IMR-90 (cell line): ENCODE results near the gene SLC25A26. TPM values are rescaled to one million over a fixed set of nuclear protein-coding genes. Genes with fewer than 3 reads are reported as not detected.

Experiments used
- ATAC-seq: fragments of 200-7000 bp; cut with Tn5 transposase; 2 replicates; pipeline ENCODE4 v1.9.1; 2020; ENCODE audit warnings: low read depth, mild to moderate bottlenecking, moderate library complexity
- BruUV-seq: library from RNA; stranded (reverse); fragments of 400-500 nt; replicated peaks from 2 replicates; lab custom pipeline; 2021; lab: Mats Ljungman, UMichigan
- CTCF ChIA-PET: fragments of 300-600 bp; formaldehyde crosslinking; extraction: SDS; loops from one replicate; lab custom pipeline; 2021; ENCODE audit warnings: antibody characterized with exemption; lab: Yijun Ruan, JAX
- POLR2A ChIA-PET: fragments of 300-600 bp; sonication (Branson Sonifier 250); formaldehyde crosslinking; loops from one replicate; lab custom pipeline; 2022; ENCODE audit warnings: antibody characterized with exemption; ENCODE audit not compliant: unreplicated experiment; lab: Charles Lee
- DNase-seq: peaks from one replicate; pipeline ENCODE4 v3.0.0; 2013
- H2AFZ ChIP-seq: replicated peaks from 2 replicates; pipeline ENCODE3; 2013; ENCODE audit warnings: low read length, mild to moderate bottlenecking; ENCODE audit not compliant: poor library complexity
- H2AK5ac ChIP-seq: 2 replicates; pipeline ENCODE4 v1.6.1; 2013; ENCODE audit warnings: low read depth, low read length, inconsistent platforms
- H2AK9ac ChIP-seq: replicated peaks from 2 replicates; pipeline ENCODE3; 2013; ENCODE audit warnings: mild to moderate bottlenecking, low read depth, low read length, moderate library complexity; ENCODE audit not compliant: poor library complexity
- H2BK120ac ChIP-seq: 2 replicates; pipeline ENCODE4 v1.6.1; 2013; ENCODE audit warnings: low read depth, low read length, inconsistent platforms
- H2BK15ac ChIP-seq: 3 replicates; pipeline ENCODE4 v1.6.1; 2013; ENCODE audit warnings: low read depth, low read length, inconsistent platforms
- H2BK20ac ChIP-seq: 2 replicates; pipeline ENCODE4 v1.6.1; 2013; ENCODE audit warnings: low read depth, mild to moderate bottlenecking, inconsistent platforms, low read length, moderate library complexity
- H2BK5ac ChIP-seq: 2 replicates; pipeline ENCODE4 v1.6.1; 2013; ENCODE audit warnings: mild to moderate bottlenecking, low read depth, low read length, inconsistent platforms; ENCODE audit not compliant: poor library complexity, severe bottlenecking
- H3K14ac ChIP-seq: replicated peaks from 2 replicates; pipeline ENCODE4 v1.6.1; 2013; ENCODE audit warnings: low read depth, low read length, inconsistent platforms
- H3K18ac ChIP-seq: 2 replicates; pipeline ENCODE4 v1.6.1; 2013; ENCODE audit warnings: low read depth, low read length, control low read depth
- H3K23ac ChIP-seq: 2 replicates; pipeline ENCODE4 v1.6.1; 2013; ENCODE audit warnings: low read depth, low read length, inconsistent platforms
- H3K27ac ChIP-seq: 2 replicates; pipeline ENCODE4 v1.5.1; 2013; ENCODE audit warnings: mild to moderate bottlenecking, control low read depth, low read length; ENCODE audit not compliant: insufficient read depth
- H3K27me3 ChIP-seq: 2 replicates; pipeline ENCODE4 v1.6.1; 2013; ENCODE audit warnings: low read length; ENCODE audit not compliant: control insufficient read depth, insufficient read depth
- H3K36me3 ChIP-seq: 2 replicates; pipeline ENCODE4 v1.6.1; 2013; ENCODE audit warnings: low read length, mixed read lengths; ENCODE audit not compliant: control insufficient read depth, insufficient read depth
- H3K4ac ChIP-seq: 2 replicates; pipeline ENCODE4 v1.6.1; 2013; ENCODE audit warnings: low read depth, low read length, inconsistent platforms
- H3K4me1 ChIP-seq: 2 replicates; pipeline ENCODE4 v1.6.1; 2013; ENCODE audit warnings: low read length, mixed read lengths; ENCODE audit not compliant: control insufficient read depth, insufficient read depth
- H3K4me2 ChIP-seq: 2 replicates; pipeline ENCODE4 v1.6.1; 2013; ENCODE audit warnings: low read depth, mild to moderate bottlenecking, control low read depth, low read length, moderate library complexity
- H3K4me3 ChIP-seq: 2 replicates; pipeline ENCODE4 v1.5.1; 2013; ENCODE audit warnings: low read depth, mild to moderate bottlenecking, control low read depth, low read length, moderate library complexity; ENCODE audit not compliant: insufficient read depth
- H3K56ac ChIP-seq: 2 replicates; pipeline ENCODE4 v1.6.1; 2013; ENCODE audit warnings: low read length, inconsistent platforms; ENCODE audit not compliant: insufficient read depth; ENCODE audit errors: extremely low read depth
- H3K79me1 ChIP-seq, 2 experiments: 2 replicates each; pipeline ENCODE4 v1.6.1; 2013; ENCODE audit warnings: low read length in 2 of 2, inconsistent platforms in 1 of 2, low read depth in 1 of 2
- H3K9ac ChIP-seq: 2 replicates; pipeline ENCODE4 v1.6.1; 2013; ENCODE audit warnings: low read depth, low read length, control low read depth
- H3K9me1 ChIP-seq: 2 replicates; pipeline ENCODE4 v1.6.1; 2013; ENCODE audit warnings: low read length, inconsistent platforms; ENCODE audit not compliant: insufficient read depth
- H3K9me3 ChIP-seq: 2 replicates; pipeline ENCODE4 v1.6.1; 2013; ENCODE audit warnings: low read length; ENCODE audit not compliant: control insufficient read depth, insufficient read depth
- H4K20me1 ChIP-seq: 2 replicates; pipeline ENCODE4 v1.6.1; 2013; ENCODE audit warnings: low read length, inconsistent platforms; ENCODE audit not compliant: insufficient read depth
- H4K5ac ChIP-seq: 2 replicates; pipeline ENCODE4 v1.6.1; 2013; ENCODE audit warnings: mild to moderate bottlenecking, low read depth, low read length, control low read depth
- H4K8ac ChIP-seq, 2 experiments: 2 replicates each; pipeline ENCODE4 v1.6.1; 2013; ENCODE audit warnings: low read depth in 2 of 2, low read length in 2 of 2, control low read depth in 1 of 2, inconsistent platforms in 1 of 2
- H4K91ac ChIP-seq: 2 replicates; pipeline ENCODE4 v1.6.1; 2013; ENCODE audit warnings: low read depth, low read length, inconsistent platforms; ENCODE audit not compliant: insufficient read depth
- BHLHE40 ChIP-seq: fragments of 150-350 bp; IDR thresholded peaks from 2 replicates; pipeline ENCODE4 v1.6.1; 2016; ENCODE audit warnings: mild to moderate bottlenecking, low read depth, low read length
- CEBPB ChIP-seq: IDR thresholded peaks from 2 replicates; pipeline ENCODE4 v1.6.1; 2012; ENCODE audit warnings: low read depth, low read length, improper control_type of control experiment
- CHD1 ChIP-seq: IDR thresholded peaks from 2 replicates; pipeline ENCODE4 v1.6.1; 2012; ENCODE audit warnings: low read depth, low read length, improper control_type of control experiment
- CTCF ChIP-seq: conservative IDR thresholded peaks from 2 replicates; pipeline ENCODE4 v1.5.1; 2012; ENCODE audit warnings: mild to moderate bottlenecking, low read depth, low read length, improper control_type of control experiment
- ELK1 ChIP-seq: fragments of 150-350 bp; IDR thresholded peaks from 2 replicates; pipeline ENCODE4 v1.6.1; 2016; ENCODE audit warnings: low read depth, mild to moderate bottlenecking, low read length, moderate library complexity, borderline replicate concordance
- FOS ChIP-seq: fragments of 150-350 bp; IDR thresholded peaks from 2 replicates; pipeline ENCODE4 v1.6.1; 2016; ENCODE audit warnings: low read depth, low read length
- MAFK ChIP-seq: IDR thresholded peaks from 2 replicates; pipeline ENCODE4 v1.6.1; 2012; ENCODE audit warnings: low read depth, low read length, improper control_type of control experiment
- MAZ ChIP-seq: IDR thresholded peaks from 2 replicates; pipeline ENCODE4 v1.6.1; 2012; ENCODE audit warnings: low read depth, mild to moderate bottlenecking, low read length, improper control_type of control experiment, moderate library complexity, borderline replicate concordance
- MXI1 ChIP-seq: IDR thresholded peaks from 2 replicates; pipeline ENCODE4 v1.6.1; 2012; ENCODE audit warnings: low read depth, mild to moderate bottlenecking, low read length, moderate library complexity, borderline replicate concordance
- NFE2L2 ChIP-seq: fragments of 150-350 bp; IDR thresholded peaks from 2 replicates; pipeline ENCODE4 v1.6.1; 2016; ENCODE audit warnings: low read depth, mild to moderate bottlenecking, low read length
- POLR2A ChIP-seq: IDR thresholded peaks from 2 replicates; pipeline ENCODE4 v1.6.1; 2012; ENCODE audit warnings: mild to moderate bottlenecking, low read depth, low read length
- RAD21 ChIP-seq: IDR thresholded peaks from 2 replicates; pipeline ENCODE4 v1.6.1; 2012; ENCODE audit warnings: low read length, improper control_type of control experiment
- RCOR1 ChIP-seq: IDR thresholded peaks from 2 replicates; pipeline ENCODE4 v1.6.1; 2012; ENCODE audit warnings: mild to moderate bottlenecking, low read length, improper control_type of control experiment; ENCODE audit not compliant: insufficient replicate concordance
- RFX5 ChIP-seq: IDR thresholded peaks from 2 replicates; pipeline ENCODE4 v1.8.0; 2012; ENCODE audit warnings: low read depth, mild to moderate bottlenecking, low read length, moderate library complexity
- SMC3 ChIP-seq: fragments of 150-350 bp; IDR thresholded peaks from 2 replicates; pipeline ENCODE4 v1.6.1; 2016; ENCODE audit warnings: low read depth, mild to moderate bottlenecking, antibody characterized with exemption, low read length, moderate library complexity
- USF2 ChIP-seq: fragments of 150-350 bp; IDR thresholded peaks from 2 replicates; pipeline ENCODE4 v1.6.1; 2017; ENCODE audit warnings: mild to moderate bottlenecking, antibody characterized with exemption, low read length, low read depth
- dilution Hi-C: fragments of 300-500 bp; cut with HindIII; formaldehyde crosslinking; loops from one replicate; pipeline ENCODE4 v1.14.3; 2018; ENCODE audit warnings: low sequenced_read_pairs; ENCODE audit not compliant: unreplicated experiment
- in situ Hi-C: fragments of 300-500 bp; cut with MboI; formaldehyde crosslinking; loops from 3 replicates; pipeline ENCODE4 v1.14.3; 2019; ENCODE audit warnings: low sequenced_read_pairs, inconsistent platforms, mixed read lengths
- intact Hi-C: fragments of 100-400 bp; cut with micrococcal nuclease; formaldehyde crosslinking; loops from 2 replicates; pipeline ENCODE4 v1.10.0; 2022
- polyA plus RNA-seq, 3 experiments: library from polyadenylated mRNA; depleted of rRNA; stranded (reverse); fragments of >200 nt; gene quantifications; 2 replicates each; pipeline ENCODE4 v1.2.3, GENCODE V29; 2012; ENCODE audit warnings: low replicate concordance in 1 of 3
- total RNA-seq: library from RNA; depleted of rRNA; stranded (reverse); fragments of >200 nt; gene quantifications from 2 replicates; pipeline ENCODE4 v1.2.3, GENCODE V29; 2012

SLC25A26 gene
- total and polyA plus RNA-seq, 2 of the 4 experiments (the other 2 are of a cell fraction): 10.9 to 12.7 TPM

GRCh38 chr3:66266551-66266950 is 45.8 kb downstream of the SLC25A26 start:
- Histone ChIP-seq H3K4me2 (no peak overlapping the region), H3K18ac (peak overlapping the region; percentile 70), H4K8ac (no peak overlapping the region), H2BK20ac (no peak overlapping the region), H3K4me3 (no peak overlapping the region), H2AK9ac (no peak overlapping the region), H2AFZ (no peak overlapping the region), H3K4me1 (peaks cover 20% of the 10 kb centered on the region), H3K56ac (no peak overlapping the region), H3K9me1 (no peaks in the 10 kb centered on the region; the same call in 1 of the 2 replicates), H4K5ac (no peak overlapping the region), H3K27me3 (no peaks in the 10 kb centered on the region), H4K20me1 (no peaks in the 10 kb centered on the region), H2BK15ac (no peak overlapping the region), H3K23ac (no peak overlapping the region), H4K91ac (no peak overlapping the region), H3K9me3 (no peaks in the 10 kb centered on the region), H3K9ac (no peak overlapping the region), H3K14ac (no peak overlapping the region), H2BK120ac (no peak overlapping the region), H2AK5ac (no peak overlapping the region), H3K36me3 (no peaks in the 10 kb centered on the region), H3K79me1 (0 out of 4 replicates have a peak, but pooled peaks cover 0 to under 1% of the 10 kb centered on the region in 2 experiments), H2BK5ac (no peak overlapping the region), H3K4ac (no peak overlapping the region), H3K27ac (no peak overlapping the region)
- ChIA-PET CTCF (no interaction called here), POLR2A (no interaction called here)
- no TSS peak for BruUV-seq
- in situ Hi-C loops: no loop called here
- no peak for ATAC-seq
- peak; percentile 22 for DNase-seq
- TF ChIP-seq CEBPB (no peak), POLR2A (no peak), NFE2L2 (no peak), RFX5 (no peak), MAZ (no peak), RAD21 (no peak), MXI1 (no peak), BHLHE40 (no peak), CHD1 (no peak), CTCF (no peak), MAFK (no peak), SMC3 (no peak), ELK1 (no peak), FOS (no peak), RCOR1 (no peak), USF2 (no peak)
- dilution Hi-C loops: no loop called here
- intact Hi-C loops: no loop called here
